Activated CD8-positive, alpha-beta T cell treated with anti-CD3 and anti-CD28 coated beads for 36 hours (primary cell): ENCODE data around the gene TMEM220. TPM values are rescaled to one million over a fixed set of nuclear protein-coding genes. Genes with fewer than 3 reads are reported as not detected.

Experiments used
- ATAC-seq: fragments of 200-7000 bp; cut with Tn5 transposase; one replicate; pipeline ENCODE4 v1.10.0; 2021; ENCODE audit warnings: mild to moderate bottlenecking, moderate library complexity
- CTCF ChIA-PET: fragments of 350-600 bp; sonication (Branson Sonifier 250); formaldehyde crosslinking; loops from one replicate; lab custom pipeline; 2021; ENCODE audit warnings: antibody characterized with exemption; lab: Charles Lee
- POLR2A ChIA-PET: fragments of 350-600 bp; sonication (Branson Sonifier 250); formaldehyde crosslinking; loops from one replicate; lab custom pipeline; 2021; ENCODE audit warnings: antibody characterized with exemption; lab: Charles Lee
- DNase-seq: peaks from one replicate; pipeline ENCODE4 v3.0.0-alpha.2; 2020
- H3K27ac Mint-ChIP-seq: one replicate; pipeline ENCODE4 v1.8.0; 2021; ENCODE audit warnings: mild to moderate bottlenecking, mixed read lengths
- H3K27me3 Mint-ChIP-seq: one replicate; pipeline ENCODE4 v1.8.0; 2021; ENCODE audit warnings: mixed read lengths
- H3K36me3 Mint-ChIP-seq: one replicate; pipeline ENCODE4 v1.8.0; 2021; ENCODE audit warnings: low read depth, mixed read lengths
- H3K4me1 Mint-ChIP-seq: one replicate; pipeline ENCODE4 v1.8.0; 2021; ENCODE audit warnings: low read depth, mixed read lengths
- H3K4me3 Mint-ChIP-seq: one replicate; pipeline ENCODE4 v1.8.0; 2021; ENCODE audit warnings: mild to moderate bottlenecking, moderate library complexity, mixed read lengths
- H3K9me3 Mint-ChIP-seq: one replicate; pipeline ENCODE4 v1.8.0; 2021; ENCODE audit warnings: mixed read lengths
- intact Hi-C: fragments of 100-400 bp; cut with micrococcal nuclease; formaldehyde crosslinking; loops from one replicate; pipeline ENCODE4 v1.10.0; 2022
- total RNA-seq, 2 experiments: library from RNA; stranded (reverse); gene quantifications; one replicate each; pipeline ENCODE4 v1.2.3, GENCODE V29; 2021
- TF ChIP-seq, protein P1 (sequence below): fragments of 200-600 bp; IDR thresholded peaks from one replicate; pipeline ENCODE4 v1.8.0; 2022; ENCODE audit warnings: antibody characterized with exemption, mild to moderate bottlenecking

TMEM220 gene
- total RNA-seq, 2 experiments from 2014 or later: 0.63 to 1.4 TPM

DNA sequence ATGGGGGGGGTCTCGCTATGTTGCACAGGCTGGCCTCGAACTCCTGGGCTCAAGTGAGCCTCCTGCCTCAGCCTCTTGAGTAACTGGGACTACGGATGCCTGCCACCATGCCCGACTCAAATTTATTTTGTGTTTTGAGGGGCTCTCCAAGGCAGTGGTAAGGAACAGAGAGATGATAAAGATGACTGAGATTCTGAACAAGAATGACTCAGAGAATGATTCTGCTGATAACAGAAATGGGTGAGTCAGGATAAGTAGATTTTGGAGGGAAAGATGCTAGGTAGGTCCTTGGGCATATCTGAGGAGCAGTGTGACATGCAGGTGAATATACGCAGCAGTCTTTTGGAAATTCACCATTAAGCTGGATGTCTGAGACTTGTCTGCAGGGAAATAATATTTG, 2.6 kb downstream of the TMEM220 start:
- ChIA-PET CTCF (interaction anchor here (0.8 to 2.1 kb wide), 2 partner anchors 10 to 43 kb away, joined by 3 to 7 read pairs; no protein-coding TSS in a partner anchor), POLR2A (no interaction called here)
- Mint-ChIP-seq H3K36me3 (peaks cover 2% of the 10 kb centered on the region), H3K27ac (no peak overlapping the region), H3K4me3 (no peak overlapping the region), H3K27me3 (no peaks in the 10 kb centered on the region), H3K9me3 (no peaks in the 10 kb centered on the region), H3K4me1 (peaks cover 18% of the 10 kb centered on the region)
- intact Hi-C loops: no loop called here
- TF ChIP-seq, protein P1, sequence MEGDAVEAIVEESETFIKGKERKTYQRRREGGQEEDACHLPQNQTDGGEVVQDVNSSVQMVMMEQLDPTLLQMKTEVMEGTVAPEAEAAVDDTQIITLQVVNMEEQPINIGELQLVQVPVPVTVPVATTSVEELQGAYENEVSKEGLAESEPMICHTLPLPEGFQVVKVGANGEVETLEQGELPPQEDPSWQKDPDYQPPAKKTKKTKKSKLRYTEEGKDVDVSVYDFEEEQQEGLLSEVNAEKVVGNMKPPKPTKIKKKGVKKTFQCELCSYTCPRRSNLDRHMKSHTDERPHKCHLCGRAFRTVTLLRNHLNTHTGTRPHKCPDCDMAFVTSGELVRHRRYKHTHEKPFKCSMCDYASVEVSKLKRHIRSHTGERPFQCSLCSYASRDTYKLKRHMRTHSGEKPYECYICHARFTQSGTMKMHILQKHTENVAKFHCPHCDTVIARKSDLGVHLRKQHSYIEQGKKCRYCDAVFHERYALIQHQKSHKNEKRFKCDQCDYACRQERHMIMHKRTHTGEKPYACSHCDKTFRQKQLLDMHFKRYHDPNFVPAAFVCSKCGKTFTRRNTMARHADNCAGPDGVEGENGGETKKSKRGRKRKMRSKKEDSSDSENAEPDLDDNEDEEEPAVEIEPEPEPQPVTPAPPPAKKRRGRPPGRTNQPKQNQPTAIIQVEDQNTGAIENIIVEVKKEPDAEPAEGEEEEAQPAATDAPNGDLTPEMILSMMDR: no peak
- DNase-seq (peak; percentile 17), ATAC-seq (peak; percentile 59)

DNA sequence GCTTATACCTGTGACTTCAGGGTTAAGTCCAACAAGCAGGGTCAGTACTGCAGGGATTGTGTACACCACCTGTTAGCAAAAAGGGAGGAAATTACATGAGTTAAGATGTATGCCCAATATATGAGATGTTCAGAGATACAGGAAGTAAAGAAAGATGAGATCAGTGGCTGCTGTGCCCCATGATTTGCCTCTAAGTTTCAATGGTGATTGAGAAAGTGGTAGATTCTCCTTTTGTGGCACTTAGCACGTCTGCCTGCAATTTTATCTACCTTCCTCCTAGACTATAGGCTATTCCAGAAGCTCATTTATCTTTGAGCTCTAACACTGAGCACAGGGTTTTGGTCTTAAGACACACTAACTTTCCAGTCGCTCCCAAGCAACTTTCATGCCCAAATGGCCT, 3.6 kb downstream of the TMEM220 start:
- no peak for DNase-seq
- no peaks in the 10 kb centered on the region for H3K9me3 Mint-ChIP-seq
- TF ChIP-seq, protein P1: no peak

DNA sequence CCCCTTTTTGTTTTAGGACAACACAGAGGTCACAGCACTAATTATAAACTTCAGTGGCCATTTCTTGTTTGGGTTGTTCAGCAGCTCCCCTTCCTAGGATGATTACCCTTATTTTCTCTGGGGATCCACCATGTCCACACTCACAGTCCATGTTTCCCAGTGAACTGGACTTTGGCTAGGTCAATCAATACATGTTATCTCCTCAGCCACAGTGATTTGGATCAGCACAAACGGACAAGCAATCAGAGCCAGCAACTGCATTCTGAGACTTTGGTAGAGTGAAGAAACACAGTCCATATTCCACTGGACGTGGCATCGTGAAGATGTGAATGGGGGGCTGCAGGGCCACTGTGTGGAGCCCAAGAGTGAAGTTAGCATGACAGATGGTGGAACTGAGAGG, 4.6 kb downstream of the TMEM220 start:
- H3K4me3 Mint-ChIP-seq: no peak overlapping the region
- DNase-seq: no peak
- no peaks in the 10 kb centered on the region for H3K9me3 Mint-ChIP-seq
- H3K4me1 Mint-ChIP-seq: peaks cover 11% of the 10 kb centered on the region
- H3K27ac Mint-ChIP-seq: no peak overlapping the region
- intact Hi-C loops: no loop called here
- CTCF ChIA-PET: no interaction called here
- POLR2A ChIA-PET: no interaction called here
- TF ChIP-seq, protein P1: no peak
- H3K36me3 Mint-ChIP-seq: peaks cover 2% of the 10 kb centered on the region
- H3K27me3 Mint-ChIP-seq: no peaks in the 10 kb centered on the region
- ATAC-seq: no peak

More for the DNA sequence above, 3.6 kb downstream of the TMEM220 start:
- Mint-ChIP-seq H3K4me3 (no peak overlapping the region), H3K4me1 (peaks cover 17% of the 10 kb centered on the region), H3K27me3 (no peaks in the 10 kb centered on the region), H3K27ac (no peak overlapping the region), H3K36me3 (peaks cover 2% of the 10 kb centered on the region)
- CTCF ChIA-PET: interaction anchor here (2.1 kb wide), 1 partner anchor 11 kb away, joined by 7 read pairs; no protein-coding TSS in a partner anchor
- intact Hi-C loops: no loop called here
- POLR2A ChIA-PET: no interaction called here
- ATAC-seq: no peak

DNA sequence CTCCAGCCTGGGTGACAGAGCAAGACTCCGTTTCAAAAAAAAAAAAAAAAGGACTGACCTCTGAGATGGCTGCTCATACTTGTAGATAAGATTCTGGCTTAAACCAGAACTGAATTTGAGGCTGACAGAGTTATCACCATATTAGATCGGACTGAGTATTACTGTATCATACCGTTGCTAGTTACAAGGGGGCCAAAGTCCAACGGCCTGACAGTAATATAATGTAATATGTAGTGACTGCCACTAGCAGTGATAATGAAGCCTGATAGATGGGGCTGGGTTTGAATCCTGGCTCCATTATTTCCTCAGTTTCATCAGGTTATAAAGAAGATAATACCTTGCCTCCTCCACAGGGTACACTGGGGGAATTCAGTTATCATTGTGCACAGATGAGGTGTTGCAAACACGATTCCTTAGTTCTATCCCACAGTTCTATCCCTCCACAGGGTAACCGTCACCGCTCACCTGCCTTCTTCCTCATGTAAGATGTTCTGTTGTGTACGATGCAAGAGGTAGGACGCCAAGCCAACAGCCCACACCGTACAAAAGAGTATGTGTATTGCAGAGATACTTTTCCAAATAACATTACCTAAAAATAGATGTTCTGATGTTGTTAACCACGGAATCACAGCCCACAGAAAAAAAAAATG, 5.2 kb downstream of the TMEM220 start:
- no peaks in the 10 kb centered on the region for H3K9me3 Mint-ChIP-seq
- no peak overlapping the region for H3K4me3 Mint-ChIP-seq
- H3K4me1 Mint-ChIP-seq: peaks cover 11% of the 10 kb centered on the region
- H3K27ac Mint-ChIP-seq: no peak overlapping the region
- ATAC-seq (no peak), DNase-seq (no peak)
- intact Hi-C loops: no loop called here
- TF ChIP-seq, protein P1: no peak
- CTCF ChIA-PET: no interaction called here
- POLR2A ChIA-PET: no interaction called here
- H3K27me3 Mint-ChIP-seq: no peaks in the 10 kb centered on the region
- H3K36me3 Mint-ChIP-seq: peaks cover 3% of the 10 kb centered on the region

DNA sequence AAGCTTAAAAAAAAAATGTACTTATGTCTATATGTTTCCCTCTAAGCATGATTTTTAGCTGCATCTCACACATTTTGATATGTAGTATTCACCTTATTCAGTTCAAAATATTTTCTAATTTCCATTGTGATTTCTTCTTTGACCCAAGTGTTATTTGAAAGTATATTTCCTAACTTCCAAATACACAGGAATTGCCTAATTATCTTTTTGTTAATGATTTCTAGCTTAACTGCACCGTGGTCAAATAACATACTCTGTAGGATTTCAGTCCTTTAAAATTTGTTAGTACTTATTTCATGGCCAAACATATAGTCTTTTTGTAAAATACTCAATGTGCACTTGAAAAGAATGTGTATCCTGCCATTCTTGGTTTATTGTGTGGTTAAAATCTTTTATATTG, 11.3 kb downstream of the TMEM220 start:
- no peak for DNase-seq
- no peak for ATAC-seq
- H3K27ac Mint-ChIP-seq: no peak overlapping the region
- TF ChIP-seq, protein P1: no peak
- ChIA-PET POLR2A (no interaction called here), CTCF (interaction anchor here (2.6 kb wide), 1 partner anchor 18 kb away, joined by 8 read pairs; no protein-coding TSS in a partner anchor)
- H3K36me3 Mint-ChIP-seq: peaks cover 14% of the 10 kb centered on the region
- no peak overlapping the region for H3K4me3 Mint-ChIP-seq
- H3K9me3 Mint-ChIP-seq: no peaks in the 10 kb centered on the region
- intact Hi-C loops: no loop called here
- H3K27me3 Mint-ChIP-seq: no peaks in the 10 kb centered on the region
- peaks cover 10% of the 10 kb centered on the region for H3K4me1 Mint-ChIP-seq
